Measurements from ENCODE around the gene TRIM56. TPM values are rescaled to one million over a fixed set of nuclear protein-coding genes. Genes with fewer than 3 reads are reported as not detected.
A peak's percentile ranks its signal among the peaks of the same experiment; 100 is the strongest.

The TRIM56 gene
- total and polyA plus RNA-seq, 2 of the 13 experiments (the other 11 are each of a cell fraction or from before 2014, with no cell fraction given) = 3.2 to 7.1 TPM

- TF ChIP-seq ARID2 (CRISPR knock-in tag; IDR thresholded peaks at IDR 0.05; ENCODE audit: borderline replicate concordance) (no peak), ZBED4 (CRISPR knock-in tag; IDR thresholded peaks at IDR 0.05; ENCODE audit: borderline replicate concordance) (no peak), EZH2 (conservative IDR thresholded peaks at IDR 0.05; ENCODE audit: low read depth, low read length) (no peak), SP1 (IDR thresholded peaks at IDR 0.05) (no peak), SP1 (CRISPR knock-in tag; IDR thresholded peaks at IDR 0.05) (no peak; the same call in 1 of the 2 replicates), MBD4 (IDR thresholded peaks at IDR 0.05; ENCODE audit: borderline replicate concordance, low read length) (no peak), ZNF143 (CRISPR knock-in tag; IDR thresholded peaks at IDR 0.05) (no peak), ZC3H4 (CRISPR knock-in tag; IDR thresholded peaks at IDR 0.05; ENCODE audit: borderline replicate concordance) (no peak), TAF1 (CRISPR knock-in tag; IDR thresholded peaks at IDR 0.05) (peak; percentile 37; the same call in 1 of the 2 replicates), KAT2B (IDR thresholded peaks at IDR 0.05; ENCODE audit: borderline replicate concordance, low read depth, low read length) (no peak), TERF1 (CRISPR knock-in tag; IDR thresholded peaks at IDR 0.05) (no peak), MBNL3 (CRISPR knock-in tag; conservative IDR thresholded peaks at IDR 0.05) (no peak), KDM3A (CRISPR knock-in tag; IDR thresholded peaks at IDR 0.05; ENCODE audit: low read depth) (no peak; the same call in 1 of the 2 replicates), ZSCAN25 (CRISPR knock-in tag; IDR thresholded peaks at IDR 0.05) (peak; percentile 93), ZNF136 (CRISPR knock-in tag; IDR thresholded peaks at IDR 0.05; ENCODE audit: low read depth) (no peak), ZFP82 (CRISPR knock-in tag; IDR thresholded peaks at IDR 0.05; ENCODE audit: borderline replicate concordance) (no peak), ZNF468 (CRISPR knock-in tag; IDR thresholded peaks at IDR 0.05) (no peak), ZNF510 (CRISPR knock-in tag; IDR thresholded peaks at IDR 0.05; ENCODE audit: low read depth) (no peak), ZNF776 (CRISPR knock-in tag; IDR thresholded peaks at IDR 0.05) (no peak), ZBTB7B (CRISPR knock-in tag; IDR thresholded peaks at IDR 0.05) (no peak), GTF2F1 (IDR thresholded peaks at IDR 0.05; ENCODE audit: low read length) (0 out of 2 replicates have a peak, but pooled peaks have one; percentile 19), SMARCC2 (IDR thresholded peaks at IDR 0.05) (no peak), JUNB (CRISPR knock-in tag; IDR thresholded peaks at IDR 0.05; ENCODE audit: borderline replicate concordance) (no peak), JUN (CRISPR knock-in tag; IDR thresholded peaks at IDR 0.05) (no peak), MAZ (IDR thresholded peaks at IDR 0.05; ENCODE audit: borderline replicate concordance, low read depth, low read length) (peak; percentile 98), MAZ (CRISPR knock-in tag; IDR thresholded peaks at IDR 0.05; ENCODE audit: low read depth) (peak; percentile 69), SALL2 (CRISPR knock-in tag; IDR thresholded peaks at IDR 0.05) (0 out of 2 replicates have a peak, but pooled peaks have one; percentile 4)
Measured at GRCh38 chr7:101085162-101085964, at the start of gene TRIM56 (continued).
